ENCODE data around the gene SPATA21. TPM values are rescaled to one million over a fixed set of nuclear protein-coding genes. Genes with fewer than 3 reads are reported as not detected.
A peak's percentile ranks its signal among the peaks of the same experiment; 100 is the strongest.

The SPATA21 gene
- total RNA-seq, 4 donors from 2014 or later = not detected

DNA sequence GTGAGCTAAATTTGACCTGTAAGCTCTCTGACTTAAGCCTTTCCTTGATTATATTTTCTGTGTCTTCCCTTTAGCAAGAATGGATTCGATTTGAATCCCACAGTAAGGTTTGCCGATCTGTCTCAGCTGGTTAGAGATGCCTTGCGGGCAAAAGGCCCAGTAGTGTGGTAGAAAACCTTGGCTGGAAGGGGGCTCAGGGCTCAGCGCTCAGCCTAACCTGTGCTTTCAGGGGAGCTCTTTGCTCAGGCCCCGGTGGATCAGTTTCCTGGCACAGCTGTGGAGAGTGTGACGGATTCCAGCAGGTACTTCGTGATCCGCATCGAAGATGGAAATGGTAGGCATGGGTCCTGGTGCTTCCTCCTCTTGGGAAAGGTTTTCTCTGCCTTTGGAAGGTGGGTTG, 10.4 kb upstream of the SPATA21 start:
- Histone ChIP-seq H3K4me3 (no peak overlapping the region), H3K9me3 (no peaks in the 10 kb centered on the region), H3K27me3 (no peaks in the 10 kb centered on the region), H3K27ac (no peak overlapping the region), H3K4me1 (peaks cover 6 to 52% (median 13%) of the 10 kb centered on the region in 3 donors), H3K36me3 (peaks cover 20 to 100% (median 59%) of the 10 kb centered on the region in 3 donors)
- intact Hi-C loops (cut with DNase I) = loop anchor here (10.0 kb wide), 1 partner anchor 47 kb away; no protein-coding TSS in a partner anchor
- TF ChIP-seq, protein P1, sequence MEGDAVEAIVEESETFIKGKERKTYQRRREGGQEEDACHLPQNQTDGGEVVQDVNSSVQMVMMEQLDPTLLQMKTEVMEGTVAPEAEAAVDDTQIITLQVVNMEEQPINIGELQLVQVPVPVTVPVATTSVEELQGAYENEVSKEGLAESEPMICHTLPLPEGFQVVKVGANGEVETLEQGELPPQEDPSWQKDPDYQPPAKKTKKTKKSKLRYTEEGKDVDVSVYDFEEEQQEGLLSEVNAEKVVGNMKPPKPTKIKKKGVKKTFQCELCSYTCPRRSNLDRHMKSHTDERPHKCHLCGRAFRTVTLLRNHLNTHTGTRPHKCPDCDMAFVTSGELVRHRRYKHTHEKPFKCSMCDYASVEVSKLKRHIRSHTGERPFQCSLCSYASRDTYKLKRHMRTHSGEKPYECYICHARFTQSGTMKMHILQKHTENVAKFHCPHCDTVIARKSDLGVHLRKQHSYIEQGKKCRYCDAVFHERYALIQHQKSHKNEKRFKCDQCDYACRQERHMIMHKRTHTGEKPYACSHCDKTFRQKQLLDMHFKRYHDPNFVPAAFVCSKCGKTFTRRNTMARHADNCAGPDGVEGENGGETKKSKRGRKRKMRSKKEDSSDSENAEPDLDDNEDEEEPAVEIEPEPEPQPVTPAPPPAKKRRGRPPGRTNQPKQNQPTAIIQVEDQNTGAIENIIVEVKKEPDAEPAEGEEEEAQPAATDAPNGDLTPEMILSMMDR (IDR thresholded peaks at IDR 0.05) = no peak
- no peak for TF ChIP-seq POLR2A (IDR thresholded peaks at IDR 0.05)
- WGBS, 2 donors = 94 to 95% methylated on average over 8 to 9 of the region's 9 CpGs
- no peak for DNase-seq

DNA sequence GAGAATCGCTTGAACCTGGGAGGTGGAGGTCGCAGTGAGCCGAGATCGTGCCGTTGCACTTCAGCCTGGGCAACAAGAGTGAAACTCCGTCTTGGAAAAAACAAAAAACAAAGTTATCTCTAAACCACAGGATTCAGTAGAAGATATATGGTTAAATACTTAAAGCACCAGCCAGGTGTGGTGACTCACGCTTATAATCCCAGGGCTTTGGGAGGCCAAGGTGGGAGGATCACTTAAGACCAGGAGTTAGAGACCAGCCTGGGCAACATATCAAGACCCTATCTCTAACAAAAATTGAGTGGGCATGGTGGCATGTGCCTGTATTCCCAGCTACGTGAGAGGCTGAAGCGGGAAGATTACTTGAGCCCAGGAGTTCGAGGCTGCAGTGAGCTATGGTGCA, 8.9 kb upstream of the SPATA21 start:
- WGBS, 2 donors = 89 to 93% methylated on average over 10 of the region's 10 CpGs
- H3K27ac ChIP-seq = no peak overlapping the region
- H3K4me3 ChIP-seq = no peak overlapping the region
- no peaks in the 10 kb centered on the region for H3K27me3 ChIP-seq
- peaks cover 6 to 57% (median 27%) of the 10 kb centered on the region in 3 donors for H3K4me1 ChIP-seq
- H3K36me3 ChIP-seq = peaks cover 9 to 92% (median 45%) of the 10 kb centered on the region in 3 donors
- H3K9me3 ChIP-seq = no peaks in the 10 kb centered on the region
- intact Hi-C loops (cut with DNase I) = loop anchor here (10.0 kb wide), 1 partner anchor 49 kb away; no protein-coding TSS in a partner anchor
- no peak for DNase-seq
- TF ChIP-seq, protein P1 (IDR thresholded peaks at IDR 0.05) = no peak
- no peak for TF ChIP-seq POLR2A (IDR thresholded peaks at IDR 0.05)

DNA sequence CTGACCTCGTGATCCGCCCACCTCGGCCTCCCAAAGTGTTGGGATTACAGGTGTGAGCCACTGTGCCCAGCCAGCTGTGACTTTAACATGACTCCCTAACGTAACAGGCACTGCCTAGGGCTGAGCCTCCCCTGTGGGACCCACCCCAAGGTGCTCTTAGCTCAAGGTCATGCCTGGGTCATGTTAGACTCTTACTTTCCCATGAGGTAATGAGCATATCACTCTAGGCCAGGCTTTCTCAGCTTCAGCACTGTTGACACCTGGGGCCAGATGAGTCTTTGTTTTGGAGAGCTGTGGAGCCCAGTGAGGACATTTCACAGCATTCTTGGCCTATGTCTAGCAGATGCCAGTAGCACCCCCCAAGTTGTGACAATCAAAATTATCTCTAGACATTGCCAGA, 7.8 kb upstream of the SPATA21 start:
- TF ChIP-seq, protein P1 (IDR thresholded peaks at IDR 0.05) = no peak
- TF ChIP-seq POLR2A (IDR thresholded peaks at IDR 0.05) = no peak
- H3K4me3 ChIP-seq = no peak overlapping the region
- H3K27ac ChIP-seq = no peak overlapping the region
- peaks cover 9 to 55% (median 30%) of the 10 kb centered on the region in 3 donors for H3K4me1 ChIP-seq
- H3K9me3 ChIP-seq = no peaks in the 10 kb centered on the region
- WGBS, 2 donors = 93 to 100% methylated on average over 1 to 4 of the region's 4 CpGs
- H3K27me3 ChIP-seq = no peaks in the 10 kb centered on the region
- no peak for DNase-seq
- intact Hi-C loops (cut with DNase I) = loop anchor here (10.0 kb wide), 1 partner anchor 50 kb away; no protein-coding TSS in a partner anchor
- peaks cover 9 to 81% (median 45%) of the 10 kb centered on the region in 3 donors for H3K36me3 ChIP-seq

DNA sequence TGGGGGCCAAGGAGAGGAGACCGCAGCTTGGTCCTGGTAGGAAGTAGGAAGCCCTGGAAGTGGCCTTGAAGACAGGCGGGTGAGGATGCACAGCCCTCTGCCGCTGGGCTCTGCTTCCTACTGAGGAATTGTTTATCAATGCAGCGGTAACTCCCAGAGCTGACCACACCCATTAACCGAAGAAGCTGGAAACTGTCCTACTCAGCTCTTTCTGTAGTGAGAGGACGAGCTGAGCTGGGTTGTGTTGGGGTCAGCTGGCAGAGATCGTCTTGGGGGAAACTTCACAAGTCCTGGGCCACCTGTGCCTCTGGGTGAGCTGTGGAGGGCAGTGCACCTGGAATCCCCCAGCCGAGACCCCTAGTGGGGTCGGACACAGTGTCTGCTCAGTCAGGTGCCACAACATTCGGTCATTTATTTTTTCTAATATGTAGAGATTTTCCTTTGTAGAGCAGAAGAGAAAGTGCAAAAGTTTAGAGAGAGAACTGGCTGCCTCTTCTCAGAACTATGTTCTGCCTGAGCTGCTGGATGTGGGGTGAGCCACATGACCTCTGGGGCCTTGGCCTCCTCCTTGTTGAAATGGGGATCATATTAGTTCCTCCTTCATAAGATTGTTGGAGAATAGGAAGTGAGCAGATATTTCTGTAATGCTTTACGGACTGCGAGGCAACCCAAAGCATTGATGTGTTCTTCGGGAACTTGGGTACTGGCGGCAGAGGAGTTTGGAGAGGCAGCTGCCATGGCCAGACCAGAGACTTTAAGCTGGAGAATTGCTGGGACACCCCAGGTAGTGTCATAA, 6.9 kb upstream of the SPATA21 start:
- Histone ChIP-seq H3K4me3 (no peak overlapping the region), H3K27ac (peak overlapping the region in 2 of 4 donors; percentile 11 to 29), H3K9me3 (no peaks in the 10 kb centered on the region), H3K27me3 (no peaks in the 10 kb centered on the region), H3K36me3 (peaks cover 9 to 72% (median 40%) of the 10 kb centered on the region in 3 donors), H3K4me1 (peaks cover 11 to 48% (median 30%) of the 10 kb centered on the region in 3 donors)
- intact Hi-C loops (cut with DNase I) = loop anchor here (10.0 kb wide), 1 partner anchor 51 kb away; no protein-coding TSS in a partner anchor
- DNase-seq = no peak
- WGBS, 2 donors = 72 to 79% methylated on average over 10 to 14 of the region's 14 CpGs
- TF ChIP-seq POLR2A (IDR thresholded peaks at IDR 0.05) = no peak
- TF ChIP-seq, protein P1 (IDR thresholded peaks at IDR 0.05) = no peak

DNA sequence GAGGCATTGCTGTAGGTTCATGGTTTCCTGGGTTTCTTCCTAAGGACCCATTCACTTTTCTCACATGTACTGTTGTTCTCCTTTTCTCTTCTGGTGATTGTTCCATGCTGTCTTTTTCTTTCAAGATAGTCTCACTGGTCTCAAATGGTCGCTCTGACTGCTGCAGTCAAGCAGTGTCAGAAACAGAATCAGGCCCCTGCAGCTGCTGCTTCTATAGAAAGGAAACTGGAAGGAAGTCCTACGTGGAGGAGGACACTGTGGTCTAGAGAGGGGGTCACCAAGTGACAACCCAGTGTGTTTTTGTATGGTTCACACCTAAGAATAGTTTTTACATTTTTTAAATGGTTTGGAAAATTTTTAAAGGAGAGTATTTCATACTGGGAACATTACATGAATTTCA, 5.7 kb upstream of the SPATA21 start:
- Histone ChIP-seq H3K9me3 (no peaks in the 10 kb centered on the region), H3K36me3 (peaks cover 9 to 60% (median 27%) of the 10 kb centered on the region in 3 donors), H3K27me3 (no peaks in the 10 kb centered on the region), H3K4me3 (no peak overlapping the region), H3K27ac (peak overlapping the region in 1 of 4 donors; percentile 14), H3K4me1 (peaks cover 11 to 44% (median 30%) of the 10 kb centered on the region in 3 donors)
- no peak for TF ChIP-seq POLR2A (IDR thresholded peaks at IDR 0.05)
- TF ChIP-seq, protein P1 (IDR thresholded peaks at IDR 0.05) = no peak
- WGBS, 2 donors = 37 to 58% methylated on average over 2 of the region's 2 CpGs
- intact Hi-C loops (cut with DNase I) = loop anchor here (10.0 kb wide), 1 partner anchor 52 kb away; no protein-coding TSS in a partner anchor
- DNase-seq = no peak

Measured in esophagus squamous epithelium (tissue), 5 donors.